DOHH2 (cell line): Measurements from ENCODE around the gene ASH1L.

Source experiments
- CTCF ChIP-seq: fragments of 200-600 bp; sonication (generic); IDR thresholded peaks from one replicate; pipeline ENCODE4 v1.5.1; 2014; ENCODE audit warnings: antibody characterized with exemption, mild to moderate bottlenecking, low read depth, low read length; ENCODE audit not compliant: poor library complexity, severe bottlenecking
- EZH2phosphoT487 ChIP-seq: fragments of 200-600 bp; sonication (generic); IDR thresholded peaks from 2 replicates; pipeline ENCODE4 v1.6.1; 2017; ENCODE audit warnings: borderline replicate concordance, mild to moderate bottlenecking, antibody characterized with exemption, low read length, moderate library complexity, mixed read lengths

GRCh38 chr1:155342842-155343241 lies 219.8 kb downstream of the ASH1L start:
- TF ChIP-seq CTCF (no peak), EZH2phosphoT487 (no peak)
